ENCODE results near the gene IL12RB2.
"Not testable (repeated sequence)": the region's sequence is repeated elsewhere in the genome, so short reads cannot be mapped to it uniquely, and the experiment has no call there.

IL12RB2 gene

GRCh38 chr1:67400029-67400786 lies 92.5 kb downstream of the IL12RB2 start:
- not testable (repeated sequence) for DNase-seq

- DNase-seq = no peak
Observed at GRCh38 chr1:67401443-67401842, 93.8 kb downstream of the IL12RB2 start.

GRCh38 chr1:67404212-67404620 lies 96.5 kb downstream of the IL12RB2 start:
- no peak for DNase-seq

- no peak for DNase-seq
Observed at GRCh38 chr1:67405473-67406245, 98.0 kb downstream of the IL12RB2 start.

- DNase-seq = no peak
Observed at GRCh38 chr1:67407498-67407897, 99.8 kb downstream of the IL12RB2 start.

GRCh38 chr1:67408148-67408547 lies 100.5 kb downstream of the IL12RB2 start:
- no peak for DNase-seq

- not testable (repeated sequence) for DNase-seq
Observed at GRCh38 chr1:67413101-67413500, 105.4 kb downstream of the IL12RB2 start.

GRCh38 chr1:67414574-67414973 lies 106.9 kb downstream of the IL12RB2 start:
- DNase-seq = no peak

GRCh38 chr1:67415041-67415440 lies 107.4 kb downstream of the IL12RB2 start:
- no peak for DNase-seq

GRCh38 chr1:67417733-67418132 lies 110.1 kb downstream of the IL12RB2 start:
- not testable (repeated sequence) for DNase-seq

GRCh38 chr1:67418839-67419586 lies 111.3 kb downstream of the IL12RB2 start:
- no peak for DNase-seq

GRCh38 chr1:67420835-67421492 lies 113.3 kb downstream of the IL12RB2 start:
- DNase-seq = no peak

- no peak for DNase-seq
Observed at GRCh38 chr1:67427465-67427864, 119.8 kb downstream of the IL12RB2 start.

GRCh38 chr1:67427947-67428346 lies 120.3 kb downstream of the IL12RB2 start:
- DNase-seq = no peak

- peak; percentile 47 for DNase-seq
Observed at GRCh38 chr1:67429011-67429527, 121.4 kb downstream of the IL12RB2 start.

- DNase-seq = peak; percentile 40
Observed at GRCh38 chr1:67429528-67430357, 122.1 kb downstream of the IL12RB2 start.

GRCh38 chr1:67430358-67431155 lies 122.9 kb downstream of the IL12RB2 start, which contains the start of gene SERBP1:
SERBP1 (minus strand) TSS chr1:67430402; CDS start chr1:67430300, 102 bp downstream.
- DNase-seq = peak; percentile 96

GRCh38 chr1:67431156-67431765 lies 123.6 kb downstream of the IL12RB2 start:
- DNase-seq = no peak

- DNase-seq = no peak
Observed at GRCh38 chr1:67431869-67432578, 124.4 kb downstream of the IL12RB2 start.

- DNase-seq = no peak
Observed at GRCh38 chr1:67432745-67433144, 125.1 kb downstream of the IL12RB2 start.
